ENCODE results near the gene CCNE1. TPM values are rescaled to one million over a fixed set of nuclear protein-coding genes. Genes with fewer than 3 reads are reported as not detected.

The CCNE1 gene
- total RNA-seq, 2 donors from 2014 or later = 1.6 to 8.0 TPM

- intact Hi-C loops (cut with DNase I) = no loop called here
- H3K4me3 ChIP-seq = no peak overlapping the region
- TF ChIP-seq POLR2AphosphoS5 (IDR thresholded peaks at IDR 0.05) (no peak), POLR2A (IDR thresholded peaks at IDR 0.05) (no peak), CTCF (IDR thresholded peaks at IDR 0.05) (no peak)
- no peaks in the 10 kb centered on the region for H3K27me3 ChIP-seq (replicated peaks; ENCODE audit: insufficient read depth)
- no peak for DNase-seq (ENCODE audit: low spot score)
- no peaks in the 10 kb centered on the region for H3K4me1 ChIP-seq (replicated peaks)
- H3K9me3 ChIP-seq = no peaks in the 10 kb centered on the region
- H3K27ac ChIP-seq = no peak overlapping the region
- no peaks in the 10 kb centered on the region for H3K36me3 ChIP-seq
- 89% methylated on average over 6 of the region's 6 CpGs for WGBS
Measured at GRCh38 chr19:29854033-29854432, 42.2 kb downstream of the CCNE1 start.

- intact Hi-C loops (cut with DNase I) = no loop called here
- Histone ChIP-seq H3K27me3 (replicated peaks; ENCODE audit: insufficient read depth) (no peaks in the 10 kb centered on the region), H3K27ac (no peak overlapping the region), H3K4me3 (no peak overlapping the region), H3K4me1 (replicated peaks) (no peaks in the 10 kb centered on the region), H3K9me3 (no peaks in the 10 kb centered on the region), H3K36me3 (no peaks in the 10 kb centered on the region)
- TF ChIP-seq CTCF (IDR thresholded peaks at IDR 0.05) (no peak), POLR2A (IDR thresholded peaks at IDR 0.05) (no peak), POLR2AphosphoS5 (IDR thresholded peaks at IDR 0.05) (no peak)
- DNase-seq (ENCODE audit: low spot score) = no peak
- WGBS = 92% methylated on average over 4 of the region's 4 CpGs
Measured at GRCh38 chr19:29855087-29855486, 43.3 kb downstream of the CCNE1 start.

- Histone ChIP-seq H3K36me3 (no peaks in the 10 kb centered on the region), H3K4me1 (replicated peaks) (no peaks in the 10 kb centered on the region), H3K4me3 (no peak overlapping the region), H3K27ac (no peak overlapping the region), H3K27me3 (replicated peaks; ENCODE audit: insufficient read depth) (no peaks in the 10 kb centered on the region), H3K9me3 (no peaks in the 10 kb centered on the region)
- intact Hi-C loops (cut with DNase I) = no loop called here
- no peak for DNase-seq (ENCODE audit: low spot score)
- WGBS = 78% methylated on average over 20 of the region's 20 CpGs
- TF ChIP-seq CTCF (IDR thresholded peaks at IDR 0.05) (no peak), POLR2A (IDR thresholded peaks at IDR 0.05) (no peak), POLR2AphosphoS5 (IDR thresholded peaks at IDR 0.05) (no peak)
Measured at GRCh38 chr19:29855741-29856500, 44.1 kb downstream of the CCNE1 start.

- TF ChIP-seq CTCF (IDR thresholded peaks at IDR 0.05) (peak; percentile 11 to 45 (median 44)), POLR2A (IDR thresholded peaks at IDR 0.05) (no peak), POLR2AphosphoS5 (IDR thresholded peaks at IDR 0.05) (no peak)
- H3K36me3 ChIP-seq = no peaks in the 10 kb centered on the region
- no peak overlapping the region for H3K27ac ChIP-seq
- H3K9me3 ChIP-seq = no peaks in the 10 kb centered on the region
- 24% methylated on average over 9 of the region's 9 CpGs for WGBS
- H3K4me3 ChIP-seq = no peak overlapping the region
- intact Hi-C loops (cut with DNase I) = no loop called here
- no peaks in the 10 kb centered on the region for H3K4me1 ChIP-seq (replicated peaks)
- H3K27me3 ChIP-seq (replicated peaks; ENCODE audit: insufficient read depth) = peaks cover 5% of the 10 kb centered on the region
- no peak for DNase-seq (ENCODE audit: low spot score)
Measured at GRCh38 chr19:29858000-29858596, 46.3 kb downstream of the CCNE1 start.

GRCh38 chr19:29858621-29859020, 46.8 kb downstream of the CCNE1 start:
- Histone ChIP-seq H3K27me3 (replicated peaks; ENCODE audit: insufficient read depth) (peaks cover 5% of the 10 kb centered on the region), H3K4me1 (replicated peaks) (no peaks in the 10 kb centered on the region), H3K4me3 (no peak overlapping the region), H3K9me3 (no peaks in the 10 kb centered on the region), H3K36me3 (no peaks in the 10 kb centered on the region), H3K27ac (no peak overlapping the region)
- TF ChIP-seq POLR2A (IDR thresholded peaks at IDR 0.05) = no peak
- TF ChIP-seq POLR2AphosphoS5 (IDR thresholded peaks at IDR 0.05) = no peak
- no peak for DNase-seq (ENCODE audit: low spot score)
- intact Hi-C loops (cut with DNase I) = no loop called here
- 35% methylated on average over 13 of the region's 13 CpGs for WGBS
